ENCODE measurements around the gene TPP1.

The TPP1 gene

DNA sequence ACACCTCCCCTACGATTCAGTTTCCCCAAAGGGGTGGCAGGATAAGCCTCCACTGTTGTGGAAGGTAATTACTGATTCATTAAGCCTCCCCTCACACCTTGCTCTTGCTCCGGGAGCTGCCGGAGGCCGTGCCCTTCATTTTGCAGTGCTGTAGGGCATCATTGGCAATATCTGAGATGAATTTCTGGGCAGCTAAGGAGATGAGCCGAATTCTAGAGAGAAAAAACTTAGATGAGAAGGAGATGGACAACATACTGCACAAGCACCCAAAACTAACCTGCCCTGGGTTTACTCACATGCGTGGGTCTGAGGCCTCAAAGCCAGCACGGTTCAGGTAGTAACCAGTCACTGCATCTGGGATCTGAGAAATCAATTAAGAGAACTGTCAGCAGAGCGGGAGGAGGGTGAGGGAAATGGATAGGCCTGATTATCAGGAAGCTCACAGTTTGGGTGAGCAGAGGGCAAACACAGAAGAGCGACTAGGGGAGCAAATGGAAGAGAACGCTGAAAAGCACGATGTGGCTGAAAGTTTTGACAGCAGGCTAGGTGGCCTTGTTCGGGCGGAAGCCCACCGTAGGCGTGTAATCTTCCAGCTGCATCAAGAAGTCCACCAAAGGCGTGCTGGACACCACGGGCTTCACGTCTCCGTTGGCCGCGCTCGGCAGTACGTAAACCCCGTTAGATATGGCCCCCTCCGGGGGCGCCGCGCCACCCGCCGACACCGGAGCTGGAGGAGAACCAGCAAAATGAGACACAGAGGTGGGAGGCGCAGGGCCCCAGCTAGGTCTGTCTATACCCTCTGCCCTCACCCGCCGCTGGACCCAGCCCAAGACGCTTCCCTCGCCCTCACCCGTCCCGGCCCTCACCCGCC lies 7.9 kb downstream of the TPP1 start:
- DNase-seq (ENCODE audit: low spot score in 2 of 2) (peak; percentile 18 to 26), ATAC-seq (replicated peaks; ENCODE audit: extremely low read depth, poor library complexity, severe bottlenecking) (peak; percentile 7)
- Mint-ChIP-seq H3K4me1 (peaks cover 28% of the 10 kb centered on the region), H3K4me3 (no peak overlapping the region), H3K36me3 (ENCODE audit: insufficient read depth) (peaks cover 29% of the 10 kb centered on the region), H3K27me3 (no peaks in the 10 kb centered on the region), H3K9me3 (no peaks in the 10 kb centered on the region), H3K27ac (ENCODE audit: low read depth) (no peak overlapping the region)

DNA sequence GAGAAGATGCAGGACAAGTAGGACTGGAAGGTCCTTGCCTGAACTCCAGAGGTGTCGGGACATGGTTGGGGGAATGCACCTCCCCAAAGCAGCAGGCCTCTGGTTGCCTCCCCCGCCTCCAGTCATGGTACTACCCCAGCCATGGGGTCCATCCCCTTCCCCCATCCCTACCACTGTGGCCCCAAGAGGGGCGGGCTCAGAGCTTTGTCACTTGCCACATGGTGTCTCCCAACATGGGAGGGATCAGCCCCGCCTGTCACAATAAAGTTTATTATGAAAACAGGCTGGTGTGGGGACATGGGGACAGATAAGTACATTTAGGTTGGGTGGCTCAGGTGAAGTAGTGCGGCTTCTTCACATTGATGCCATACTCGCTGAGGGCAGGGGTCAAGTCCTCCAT lies 8.6 kb downstream of the TPP1 start:
- DNase-seq (ENCODE audit: low spot score in 2 of 2) (no peak), ATAC-seq (replicated peaks; ENCODE audit: extremely low read depth, poor library complexity, severe bottlenecking) (no peak)
- Mint-ChIP-seq H3K4me3 (no peak overlapping the region), H3K4me1 (peaks cover 28% of the 10 kb centered on the region), H3K9me3 (no peaks in the 10 kb centered on the region), H3K36me3 (ENCODE audit: insufficient read depth) (peaks cover 26% of the 10 kb centered on the region), H3K27ac (ENCODE audit: low read depth) (no peak overlapping the region), H3K27me3 (no peaks in the 10 kb centered on the region)

DNA sequence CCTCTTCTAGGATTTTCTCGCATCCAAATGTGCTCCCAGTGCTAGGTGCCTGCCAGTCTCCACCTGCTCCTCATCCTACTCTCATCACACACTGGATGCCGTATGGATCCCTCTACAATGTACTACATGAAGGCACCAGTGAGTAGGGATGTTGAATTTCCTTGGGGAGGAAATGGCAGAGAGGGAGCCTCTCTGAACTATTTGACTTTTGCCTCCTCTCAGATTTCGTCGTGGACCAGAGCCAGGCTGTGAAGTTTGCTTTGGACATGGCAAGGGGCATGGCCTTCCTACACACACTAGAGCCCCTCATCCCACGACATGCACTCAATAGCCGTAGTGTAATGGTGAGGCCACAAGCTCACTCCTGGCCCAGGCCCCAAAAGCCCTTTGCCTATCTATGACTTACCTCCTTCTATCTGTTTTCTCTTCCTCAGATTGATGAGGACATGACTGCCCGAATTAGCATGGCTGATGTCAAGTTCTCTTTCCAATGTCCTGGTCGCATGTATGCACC lies 9.7 kb downstream of the TPP1 start:
- no peak for ATAC-seq (replicated peaks; ENCODE audit: extremely low read depth, poor library complexity, severe bottlenecking)
- no peak for DNase-seq (ENCODE audit: low spot score in 2 of 2)
- H3K36me3 Mint-ChIP-seq (ENCODE audit: insufficient read depth), result peaks cover 23% of the 10 kb centered on the region

DNA sequence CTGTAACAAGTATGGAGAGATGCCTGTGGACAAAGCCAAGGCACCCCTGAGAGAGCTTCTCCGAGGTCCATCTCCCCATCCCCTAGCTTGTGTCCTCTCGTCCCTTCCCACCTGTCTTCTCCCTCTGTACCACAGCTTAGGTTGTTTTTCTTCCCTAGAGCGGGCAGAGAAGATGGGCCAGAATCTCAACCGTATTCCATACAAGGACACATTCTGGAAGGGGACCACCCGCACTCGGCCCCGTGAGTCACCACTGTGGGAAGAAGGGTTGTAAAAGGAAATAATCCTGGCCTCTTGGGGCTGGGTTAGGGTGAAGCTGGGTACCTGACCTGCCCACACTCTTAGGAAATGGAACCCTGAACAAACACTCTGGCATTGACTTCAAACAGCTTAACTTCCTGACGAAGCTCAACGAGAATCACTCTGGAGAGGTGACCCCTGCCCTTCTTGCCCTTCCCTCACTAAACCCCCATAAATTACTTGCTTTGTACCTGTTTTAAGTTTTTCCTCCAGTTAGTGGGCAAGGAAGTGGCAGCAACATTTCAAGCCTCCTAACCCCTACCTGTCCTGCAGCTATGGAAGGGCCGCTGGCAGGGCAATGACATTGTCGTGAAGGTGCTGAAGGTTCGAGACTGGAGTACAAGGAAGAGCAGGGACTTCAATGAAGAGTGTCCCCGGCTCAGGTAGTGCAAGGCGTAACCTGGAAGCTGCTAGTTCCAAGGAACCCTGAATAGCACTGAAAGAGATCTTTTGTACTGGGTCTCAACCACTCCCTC lies 10.3 kb downstream of the TPP1 start:
- Mint-ChIP-seq H3K27me3 (no peaks in the 10 kb centered on the region), H3K9me3 (no peaks in the 10 kb centered on the region), H3K4me3 (no peak overlapping the region), H3K4me1 (peaks cover 25% of the 10 kb centered on the region), H3K36me3 (ENCODE audit: insufficient read depth) (peaks cover 23% of the 10 kb centered on the region), H3K27ac (ENCODE audit: low read depth) (no peak overlapping the region)
- ATAC-seq (replicated peaks; ENCODE audit: extremely low read depth, poor library complexity, severe bottlenecking), result no peak
- no peak for DNase-seq (ENCODE audit: low spot score in 2 of 2)

More for the DNA sequence above, 9.7 kb downstream of the TPP1 start:
- Mint-ChIP-seq H3K9me3 (no peaks in the 10 kb centered on the region), H3K27me3 (no peaks in the 10 kb centered on the region), H3K27ac (ENCODE audit: low read depth) (no peak overlapping the region), H3K4me3 (no peak overlapping the region), H3K4me1 (peaks cover 25% of the 10 kb centered on the region)

DNA sequence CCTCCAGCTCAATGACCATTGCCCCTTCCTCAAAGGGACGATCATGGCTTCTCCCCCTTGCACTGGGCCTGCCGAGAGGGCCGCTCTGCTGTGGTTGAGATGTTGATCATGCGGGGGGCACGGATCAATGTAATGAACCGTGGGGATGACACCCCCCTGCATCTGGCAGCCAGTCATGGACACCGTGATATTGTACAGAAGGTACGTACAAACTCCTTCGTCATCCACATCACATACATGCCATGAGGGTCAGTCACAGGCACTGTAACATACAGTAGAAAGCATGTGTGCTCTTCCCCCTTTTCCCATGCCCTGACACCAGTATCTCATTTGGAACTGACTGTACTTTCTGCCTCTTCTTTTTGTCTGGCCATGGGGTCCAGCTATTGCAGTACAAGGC lies 11.2 kb downstream of the TPP1 start:
- no peak for DNase-seq (ENCODE audit: low spot score in 2 of 2)
- Mint-ChIP-seq H3K27ac (ENCODE audit: low read depth) (no peak overlapping the region), H3K4me3 (no peak overlapping the region), H3K27me3 (no peaks in the 10 kb centered on the region), H3K9me3 (no peaks in the 10 kb centered on the region), H3K4me1 (peaks cover 25% of the 10 kb centered on the region), H3K36me3 (ENCODE audit: insufficient read depth) (peaks cover 23% of the 10 kb centered on the region)
- no peak for ATAC-seq (replicated peaks; ENCODE audit: extremely low read depth, poor library complexity, severe bottlenecking)

DNA sequence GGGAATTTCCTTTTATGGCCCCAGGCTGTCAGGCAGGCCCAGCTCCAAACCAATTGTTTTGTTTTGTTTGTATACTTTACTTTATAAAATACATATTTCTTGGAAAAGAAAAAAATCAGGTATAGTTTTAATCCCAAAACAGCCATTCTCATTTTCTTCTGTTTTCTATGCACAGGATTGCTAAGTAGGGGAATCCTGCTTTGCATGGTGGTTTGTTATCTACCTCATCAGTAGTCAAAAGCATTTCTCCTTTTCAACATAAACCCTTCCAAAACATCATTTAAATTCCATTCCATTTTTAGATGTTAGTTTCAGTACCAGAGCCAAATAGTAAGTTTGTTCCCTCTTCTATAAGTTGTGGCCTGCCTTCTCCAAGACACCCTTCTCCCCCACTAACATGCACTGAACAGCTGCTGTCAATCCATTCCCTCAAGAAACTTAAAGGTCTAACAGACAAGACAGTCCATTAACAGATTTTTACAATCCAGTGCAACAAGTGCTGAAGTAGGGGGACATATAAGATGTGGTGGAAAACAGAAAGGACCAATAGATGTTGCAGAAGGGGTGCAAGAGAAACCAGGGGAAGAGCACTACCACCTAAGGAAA lies 11.9 kb downstream of the TPP1 start:
- Mint-ChIP-seq H3K27ac (ENCODE audit: low read depth) (peak overlapping the region; percentile 9), H3K9me3 (no peaks in the 10 kb centered on the region), H3K27me3 (no peaks in the 10 kb centered on the region), H3K36me3 (ENCODE audit: insufficient read depth) (peaks cover 23% of the 10 kb centered on the region), H3K4me3 (peak overlapping the region; percentile 5), H3K4me1 (peaks cover 25% of the 10 kb centered on the region)
- DNase-seq (ENCODE audit: low spot score in 2 of 2), result no peak
- no peak for ATAC-seq (replicated peaks; ENCODE audit: extremely low read depth, poor library complexity, severe bottlenecking)

DNA sequence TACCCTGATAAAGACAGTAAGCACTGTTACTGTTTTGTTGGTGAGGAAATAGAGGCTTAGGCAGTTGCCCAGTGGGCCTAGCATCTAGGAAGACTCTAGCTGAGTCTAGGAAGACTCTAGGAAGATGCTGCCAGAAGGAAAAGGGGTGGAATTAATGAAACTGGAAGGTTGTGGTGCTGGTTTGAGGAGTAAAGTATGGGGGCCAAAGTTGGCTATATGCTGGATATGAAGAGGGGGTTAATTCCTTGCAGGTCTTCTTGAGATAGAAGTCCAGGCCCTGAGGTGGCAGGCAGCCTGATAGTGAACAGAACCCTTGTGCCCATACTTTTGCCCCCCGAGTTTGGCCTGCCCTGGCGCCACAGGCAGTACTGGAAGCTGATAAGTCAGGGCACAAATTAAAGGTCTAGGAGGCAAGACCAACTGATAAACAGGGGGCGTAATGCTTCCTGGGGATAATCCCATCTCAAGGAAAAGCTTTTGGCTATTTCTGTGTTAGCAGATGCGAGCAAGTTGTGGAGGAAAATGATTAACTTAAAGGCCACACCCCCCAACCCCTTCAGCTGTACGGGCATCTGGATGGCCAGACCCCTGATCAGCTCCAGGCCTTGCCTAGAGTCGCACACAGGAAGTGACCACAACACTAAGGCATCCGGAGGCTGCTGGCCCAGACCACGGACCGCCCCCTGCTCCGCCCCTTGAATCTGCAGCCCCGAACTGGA lies 12.6 kb downstream of the TPP1 start:
- ATAC-seq (replicated peaks; ENCODE audit: extremely low read depth, poor library complexity, severe bottlenecking) (no peak), DNase-seq (ENCODE audit: low spot score in 2 of 2) (no peak)
- Mint-ChIP-seq H3K27me3 (no peaks in the 10 kb centered on the region), H3K9me3 (no peaks in the 10 kb centered on the region), H3K36me3 (ENCODE audit: insufficient read depth) (peaks cover 23% of the 10 kb centered on the region), H3K4me3 (no peak overlapping the region), H3K27ac (ENCODE audit: low read depth) (peak overlapping the region; percentile 82), H3K4me1 (peaks cover 25% of the 10 kb centered on the region)

DNA sequence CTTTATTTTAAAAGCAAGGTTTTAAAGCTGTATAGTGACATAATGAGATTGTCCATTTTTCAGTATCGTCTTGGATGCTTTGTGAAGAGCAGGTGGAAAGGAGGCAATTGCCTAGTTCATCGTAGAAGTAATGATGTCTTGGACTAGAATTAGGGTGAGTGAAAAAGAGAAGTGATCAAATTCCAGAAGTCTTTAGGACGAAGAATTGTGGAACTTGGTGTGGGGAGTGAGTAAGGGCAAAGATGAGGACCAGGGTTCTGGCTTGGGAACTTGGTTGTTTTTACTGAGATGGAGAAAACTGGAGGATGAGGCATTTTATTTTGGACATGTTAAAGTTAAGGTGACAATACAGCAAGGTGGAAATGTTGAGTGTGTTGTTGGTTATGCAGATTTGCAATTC lies 14.4 kb downstream of the TPP1 start:
- no peak for ATAC-seq (replicated peaks; ENCODE audit: extremely low read depth, poor library complexity, severe bottlenecking)
- peaks cover 23% of the 10 kb centered on the region for H3K36me3 Mint-ChIP-seq (ENCODE audit: insufficient read depth)
- H3K27me3 Mint-ChIP-seq, result no peaks in the 10 kb centered on the region
- no peaks in the 10 kb centered on the region for H3K9me3 Mint-ChIP-seq
- no peak overlapping the region for H3K27ac Mint-ChIP-seq (ENCODE audit: low read depth)
- no peak overlapping the region for H3K4me3 Mint-ChIP-seq
- H3K4me1 Mint-ChIP-seq, result peaks cover 17% of the 10 kb centered on the region
- no peak for DNase-seq (ENCODE audit: low spot score in 2 of 2)

DNA sequence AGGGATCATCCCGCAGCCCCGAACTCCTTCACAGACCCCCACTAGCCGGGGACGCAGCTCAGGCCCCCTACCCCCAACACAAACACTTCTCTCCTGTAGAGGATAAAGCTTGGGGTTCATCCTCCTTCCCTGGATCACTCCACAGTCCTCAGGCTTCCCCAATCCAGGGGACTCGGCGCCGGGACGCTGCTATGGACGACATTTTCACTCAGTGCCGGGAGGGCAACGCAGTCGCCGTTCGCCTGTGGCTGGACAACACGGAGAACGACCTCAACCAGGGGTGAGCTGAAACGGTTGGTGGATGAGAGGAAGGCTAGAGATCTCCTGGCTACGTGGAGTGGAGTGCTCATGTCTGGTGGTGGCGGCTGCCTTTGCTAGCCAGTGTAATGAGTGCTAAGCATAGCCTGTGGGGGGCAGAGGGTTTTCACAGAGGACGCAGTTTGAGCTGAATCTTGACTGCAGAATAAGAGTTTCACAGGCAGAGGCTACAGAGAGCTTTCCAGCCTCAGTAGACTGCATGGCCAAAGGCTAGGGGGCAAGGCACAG lies 15.1 kb downstream of the TPP1 start:
- Mint-ChIP-seq H3K27me3 (no peaks in the 10 kb centered on the region), H3K9me3 (no peaks in the 10 kb centered on the region), H3K27ac (ENCODE audit: low read depth) (no peak overlapping the region), H3K4me1 (peaks cover 22% of the 10 kb centered on the region), H3K36me3 (ENCODE audit: insufficient read depth) (peaks cover 17% of the 10 kb centered on the region), H3K4me3 (no peak overlapping the region)
- ATAC-seq (replicated peaks; ENCODE audit: extremely low read depth, poor library complexity, severe bottlenecking) (peak; percentile 80), DNase-seq (ENCODE audit: low spot score in 2 of 2) (peak; percentile 40 to 53)

DNA sequence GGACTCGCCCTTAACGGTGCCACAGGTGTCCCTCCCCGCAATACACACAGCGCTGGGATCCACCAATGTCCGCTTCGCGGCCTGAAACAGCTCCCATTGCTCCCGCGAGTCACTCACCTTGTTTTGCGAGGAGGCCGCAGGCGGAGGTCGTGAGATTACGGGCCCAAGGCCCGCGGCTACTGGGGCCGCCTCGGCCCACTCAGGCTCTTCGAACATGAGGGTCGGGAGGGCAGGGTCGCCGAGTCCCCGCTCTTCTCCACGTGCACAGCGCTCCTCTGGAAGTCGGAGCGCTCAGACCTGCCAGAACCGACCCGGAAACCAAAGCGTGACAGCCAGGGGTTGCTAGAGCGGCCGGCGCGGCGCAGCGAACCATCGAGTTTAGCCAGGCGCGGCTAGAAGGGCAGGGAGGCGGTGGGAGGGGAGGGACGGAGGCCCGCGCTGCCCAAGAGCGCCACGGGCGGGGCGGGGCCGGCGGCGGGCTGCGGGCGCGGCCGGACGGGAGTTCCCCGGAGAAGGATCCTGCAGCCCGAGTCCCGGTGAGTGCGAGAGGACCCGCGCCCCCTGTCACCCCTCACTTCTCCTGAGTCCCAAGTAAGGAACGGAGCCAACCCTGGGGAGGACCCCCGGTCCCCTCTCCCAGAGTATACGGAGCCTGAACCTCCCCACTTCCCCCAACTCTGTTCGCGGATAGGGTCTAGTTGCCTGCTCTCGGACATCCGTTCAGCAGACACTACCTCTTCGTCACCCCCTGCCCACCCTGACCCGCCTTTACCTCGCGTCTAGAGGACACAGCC lies 15.7 kb downstream of the TPP1 start, which contains the start of the genes ILK and RRP8:
Gene ILK (plus strand): TSS at position 488 of the 794 bp plus-strand sequence. CDS start 498 bp downstream, outside the sequence.
Gene RRP8 (minus strand): TSS at position 330 of the 794 bp plus-strand sequence. CDS start 114 bp downstream, at position 216.
- Mint-ChIP-seq H3K9me3 (no peaks in the 10 kb centered on the region), H3K36me3 (ENCODE audit: insufficient read depth) (peaks cover 17% of the 10 kb centered on the region), H3K4me1 (peaks cover 27% of the 10 kb centered on the region), H3K4me3 (no peak within 1 kb of the TSS), H3K27me3 (no peaks in the 10 kb centered on the region), H3K27ac (ENCODE audit: low read depth) (no peak within 1 kb of the TSS)
- ATAC-seq (replicated peaks; ENCODE audit: extremely low read depth, poor library complexity, severe bottlenecking), result peak; percentile 81
- peak; percentile 67 to 79 for DNase-seq (ENCODE audit: low spot score in 2 of 2)
